Endothelial cell (in vitro differentiated cells): Measurements from ENCODE around the gene TMEM132D. TPM values are rescaled to one million over a fixed set of nuclear protein-coding genes. Genes with fewer than 3 reads are reported as not detected.

Source experiments
- DNase-seq: peaks from one replicate; pipeline ENCODE4 v3.0.0; 2021; ENCODE audit warnings: low spot score
- H3K27ac Mint-ChIP-seq: one replicate; pipeline ENCODE4 v1.8.0; 2021; ENCODE audit warnings: mixed read lengths, inconsistent platforms; ENCODE audit not compliant: unreplicated experiment
- H3K27me3 Mint-ChIP-seq: one replicate; pipeline ENCODE4 v1.8.0; 2021; ENCODE audit warnings: mild to moderate bottlenecking, moderate library complexity, mixed read lengths, inconsistent platforms; ENCODE audit not compliant: unreplicated experiment
- H3K36me3 Mint-ChIP-seq: one replicate; pipeline ENCODE4 v1.8.0; 2021; ENCODE audit warnings: mild to moderate bottlenecking, low read depth, mixed read lengths, inconsistent platforms; ENCODE audit not compliant: unreplicated experiment
- H3K4me1 Mint-ChIP-seq: one replicate; pipeline ENCODE4 v1.8.0; 2021; ENCODE audit warnings: mild to moderate bottlenecking, mixed read lengths, inconsistent platforms; ENCODE audit not compliant: unreplicated experiment
- H3K4me3 Mint-ChIP-seq: one replicate; pipeline ENCODE4 v1.8.0; 2021; ENCODE audit warnings: mild to moderate bottlenecking, mixed read lengths, inconsistent platforms; ENCODE audit not compliant: unreplicated experiment
- H3K9me3 Mint-ChIP-seq: one replicate; pipeline ENCODE4 v1.8.0; 2021; ENCODE audit warnings: mixed read lengths, inconsistent platforms; ENCODE audit not compliant: unreplicated experiment
- CTCF ChIP-seq: fragments of 200-600 bp; sonication (generic); IDR thresholded peaks from one replicate; pipeline ENCODE4 v1.5.0; 2021; ENCODE audit warnings: antibody characterized with exemption; ENCODE audit not compliant: unreplicated experiment
- total RNA-seq: library from RNA; stranded (reverse); fragmentation: NEBNext Ultra II Directional; extraction: Animal tissue kit (Norgen Biotek cat#: 25700); gene quantifications from one replicate; pipeline ENCODE4 v1.2.1, GENCODE V29; 2021; ENCODE audit not compliant: unreplicated experiment

Gene TMEM132D
- total RNA-seq, 1 donor from 2014 or later = not detected

GRCh38 chr12:129534966-129535750 is 368.7 kb downstream of the TMEM132D start:
- Mint-ChIP-seq H3K27me3 (peaks cover 7% of the 10 kb centered on the region), H3K36me3 (peaks cover 10% of the 10 kb centered on the region), H3K4me1 (no peaks in the 10 kb centered on the region), H3K27ac (no peak overlapping the region), H3K4me3 (peak overlapping the region; percentile 21), H3K9me3 (peaks cover 38% of the 10 kb centered on the region)
- TF ChIP-seq CTCF = no peak
- DNase-seq = no peak

GRCh38 chr12:129532707-129533499 is 370.9 kb downstream of the TMEM132D start:
- H3K9me3 Mint-ChIP-seq = peaks cover 36% of the 10 kb centered on the region
- no peak overlapping the region for H3K4me3 Mint-ChIP-seq
- H3K4me1 Mint-ChIP-seq = no peaks in the 10 kb centered on the region
- H3K27me3 Mint-ChIP-seq = peaks cover 1% of the 10 kb centered on the region
- DNase-seq = no peak
- H3K27ac Mint-ChIP-seq = no peak overlapping the region
- no peaks in the 10 kb centered on the region for H3K36me3 Mint-ChIP-seq
- TF ChIP-seq CTCF = no peak

- Mint-ChIP-seq H3K27ac (no peak overlapping the region), H3K27me3 (peaks cover 1% of the 10 kb centered on the region), H3K4me3 (no peak overlapping the region), H3K4me1 (no peaks in the 10 kb centered on the region), H3K9me3 (peaks cover 36% of the 10 kb centered on the region), H3K36me3 (no peaks in the 10 kb centered on the region)
- TF ChIP-seq CTCF = no peak
- no peak for DNase-seq
These were observed 371.7 kb downstream of the TMEM132D start for GRCh38 chr12:129532082-129532481.

GRCh38 chr12:129530984-129531383 is 372.8 kb downstream of the TMEM132D start:
- H3K27me3 Mint-ChIP-seq = peaks cover 1% of the 10 kb centered on the region
- H3K4me3 Mint-ChIP-seq = no peak overlapping the region
- no peaks in the 10 kb centered on the region for H3K36me3 Mint-ChIP-seq
- DNase-seq = no peak
- TF ChIP-seq CTCF = no peak
- no peaks in the 10 kb centered on the region for H3K4me1 Mint-ChIP-seq
- H3K27ac Mint-ChIP-seq = no peak overlapping the region
- peaks cover 32% of the 10 kb centered on the region for H3K9me3 Mint-ChIP-seq

- Mint-ChIP-seq H3K27me3 (peaks cover 1% of the 10 kb centered on the region), H3K4me1 (no peaks in the 10 kb centered on the region), H3K27ac (no peak overlapping the region), H3K4me3 (no peak overlapping the region), H3K36me3 (no peaks in the 10 kb centered on the region), H3K9me3 (peaks cover 32% of the 10 kb centered on the region)
- TF ChIP-seq CTCF = no peak
- DNase-seq = no peak
These were observed 373.3 kb downstream of the TMEM132D start for GRCh38 chr12:129530517-129530916.
